ENCODE measurements around the gene PRR16. TPM values are rescaled to one million over a fixed set of nuclear protein-coding genes. Genes with fewer than 3 reads are reported as not detected.

PRR16 gene
- polyA plus RNA-seq, 2 of the 4 experiments (the other 2 are of a cell fraction): 0.05 TPM; not detected in 1

GRCh38 chr5:120730214-120730613 is 266.1 kb downstream of the PRR16 start:
- POLR2A ChIA-PET: no interaction called here
- no peaks in the 10 kb centered on the region for H3K9me3 ChIP-seq
- FAIRE-seq (no peak), ATAC-seq (no peak), DNase-seq (ENCODE audit: low read depth in 1 of 2, low spot score in 1 of 2) (no peak)
- no peak overlapping the region for H3K27ac ChIP-seq
- no peak overlapping the region for H3K4me2 ChIP-seq
- CTCF ChIA-PET: no interaction called here
- no peak overlapping the region for H3K4me3 ChIP-seq
- TF ChIP-seq RNF2 (IDR thresholded peaks at IDR 0.05; ENCODE audit: borderline replicate concordance, low read depth): no peak
- TF ChIP-seq RARB (CRISPR knock-in tag; IDR thresholded peaks at IDR 0.05): no peak
- peak; percentile 31 for TF ChIP-seq MAFK (IDR thresholded peaks at IDR 0.05; ENCODE audit: partially characterized antibody)
- no peak for TF ChIP-seq FOXS1 (CRISPR knock-in tag; IDR thresholded peaks at IDR 0.05)
- no peaks in the 10 kb centered on the region for H3K4me1 ChIP-seq

- Histone ChIP-seq H3K4me1 (no peaks in the 10 kb centered on the region), H3K9me3 (no peaks in the 10 kb centered on the region), H3K4me3 (no peak overlapping the region), H3K4me2 (no peak overlapping the region), H3K27ac (no peak overlapping the region)
- TF ChIP-seq RARB (CRISPR knock-in tag; IDR thresholded peaks at IDR 0.05): no peak
- TF ChIP-seq RCOR1 (IDR thresholded peaks at IDR 0.05; ENCODE audit: low read depth, low read length): no peak
- no peak for TF ChIP-seq BHLHE40 (IDR thresholded peaks at IDR 0.05; ENCODE audit: low read depth, low read length)
- TF ChIP-seq MYC (IDR thresholded peaks at IDR 0.05; ENCODE audit: borderline replicate concordance, low read length): no peak
- no peak for TF ChIP-seq RAD21 (conservative IDR thresholded peaks at IDR 0.05 in 1 of 2, IDR thresholded peaks at IDR 0.05 in 1 of 2)
- no peak for TF ChIP-seq NFE2L2 (conservative IDR thresholded peaks at IDR 0.05; ENCODE audit: low read length)
- TF ChIP-seq SMC3 (IDR thresholded peaks at IDR 0.05): no peak
- ChIA-PET POLR2A (no interaction called here), CTCF (no interaction called here)
- 60% methylated on average over 4 of the region's 4 CpGs for WGBS (ENCODE audit: missing lambda C conversion rate)
- ATAC-seq (no peak), FAIRE-seq (no peak), DNase-seq (ENCODE audit: low read depth in 1 of 2, low spot score in 1 of 2) (no peak)
Observed at GRCh38 chr5:120734033-120734432, 269.9 kb downstream of the PRR16 start.

- H3K4me1 ChIP-seq: no peaks in the 10 kb centered on the region
- TF ChIP-seq USF2 (IDR thresholded peaks at IDR 0.05) (no peak), HMGXB4 (CRISPR knock-in tag; IDR thresholded peaks at IDR 0.05; ENCODE audit: borderline replicate concordance) (no peak), FOXS1 (CRISPR knock-in tag; IDR thresholded peaks at IDR 0.05) (no peak), CBX2 (IDR thresholded peaks at IDR 0.05; ENCODE audit: borderline replicate concordance, low read depth) (no peak), EHMT2 (IDR thresholded peaks at IDR 0.05; ENCODE audit: low read depth) (no peak)
- ChIA-PET CTCF (no interaction called here), POLR2A (no interaction called here)
- H3K27ac ChIP-seq: no peak overlapping the region
- H3K4me2 ChIP-seq: no peak overlapping the region
- no peak overlapping the region for H3K4me3 ChIP-seq
- no peaks in the 10 kb centered on the region for H3K9me3 ChIP-seq
- ATAC-seq (no peak), FAIRE-seq (no peak), DNase-seq (ENCODE audit: low read depth in 1 of 2, low spot score in 1 of 2) (no peak)
- 26% methylated on average over 2 of the region's 2 CpGs for WGBS (ENCODE audit: missing lambda C conversion rate)
Observed at GRCh38 chr5:120735076-120735475, 271.0 kb downstream of the PRR16 start.

Small RNA genes within 50 kb of the gene (small RNA-seq; reads per million reads assigned to genes)
- gene PRELID3BP8: 0 reads per million in 6 experiments
- gene RNU4-69P: 0 reads per million in 6 experiments
